ENCODE results near the gene GLIS2.
A peak's percentile ranks its signal among the peaks of the same experiment; 100 is the strongest.

The GLIS2 gene

DNA sequence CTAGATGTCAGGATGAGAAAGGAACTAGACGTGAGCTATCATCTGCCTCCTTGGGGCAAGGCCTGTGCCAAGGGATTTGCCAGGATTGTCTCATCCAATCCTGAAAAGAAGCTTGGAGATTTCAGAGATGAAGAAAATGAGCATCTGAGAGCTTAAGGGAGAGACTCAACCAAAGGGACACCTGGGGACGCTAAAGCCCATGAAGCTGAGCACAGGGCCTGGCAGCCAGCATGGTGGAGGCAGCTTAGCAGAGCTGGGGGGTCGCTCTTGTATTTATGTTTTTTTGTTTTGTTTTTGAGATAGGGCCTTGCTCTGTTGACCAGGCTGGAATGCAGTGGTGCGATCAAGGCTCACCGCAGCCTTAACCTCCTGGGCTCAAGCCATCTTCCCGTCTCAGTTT, 18.4 kb upstream of the GLIS2 start:
- no peak for DNase-seq (ENCODE audit: low read depth in 2 of 2)

GRCh38 chr16:4298761-4299522, 16.9 kb upstream of the GLIS2 start:
- no peak for DNase-seq (ENCODE audit: low read depth in 2 of 2)

GRCh38 chr16:4301177-4301576, 14.7 kb upstream of the GLIS2 start:
- no peak for DNase-seq (ENCODE audit: low read depth in 2 of 2)

DNA sequence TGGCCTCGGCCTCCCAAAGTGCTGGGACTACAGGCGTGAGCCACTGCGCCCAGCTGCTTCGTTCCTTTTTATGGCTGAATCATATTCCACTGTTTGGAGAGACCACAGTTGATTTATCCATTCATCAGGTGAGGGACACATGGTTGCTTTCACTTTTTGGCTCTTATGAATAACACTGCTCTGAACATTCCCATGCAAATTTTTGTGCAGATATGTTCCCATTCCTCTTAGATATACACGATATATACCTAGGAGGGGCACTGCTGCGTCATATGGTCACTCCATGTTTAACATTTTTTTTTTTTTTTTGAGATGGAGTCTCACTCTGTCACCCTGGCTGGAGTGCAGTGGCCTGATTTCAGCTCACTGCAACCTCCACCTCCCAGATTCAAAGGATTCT, 13.9 kb upstream of the GLIS2 start:
- no peak for DNase-seq (ENCODE audit: low read depth in 2 of 2)

- DNase-seq (ENCODE audit: low read depth in 2 of 2), result no peak
These were observed 11.9 kb upstream of the GLIS2 start for GRCh38 chr16:4303973-4304372.

DNA sequence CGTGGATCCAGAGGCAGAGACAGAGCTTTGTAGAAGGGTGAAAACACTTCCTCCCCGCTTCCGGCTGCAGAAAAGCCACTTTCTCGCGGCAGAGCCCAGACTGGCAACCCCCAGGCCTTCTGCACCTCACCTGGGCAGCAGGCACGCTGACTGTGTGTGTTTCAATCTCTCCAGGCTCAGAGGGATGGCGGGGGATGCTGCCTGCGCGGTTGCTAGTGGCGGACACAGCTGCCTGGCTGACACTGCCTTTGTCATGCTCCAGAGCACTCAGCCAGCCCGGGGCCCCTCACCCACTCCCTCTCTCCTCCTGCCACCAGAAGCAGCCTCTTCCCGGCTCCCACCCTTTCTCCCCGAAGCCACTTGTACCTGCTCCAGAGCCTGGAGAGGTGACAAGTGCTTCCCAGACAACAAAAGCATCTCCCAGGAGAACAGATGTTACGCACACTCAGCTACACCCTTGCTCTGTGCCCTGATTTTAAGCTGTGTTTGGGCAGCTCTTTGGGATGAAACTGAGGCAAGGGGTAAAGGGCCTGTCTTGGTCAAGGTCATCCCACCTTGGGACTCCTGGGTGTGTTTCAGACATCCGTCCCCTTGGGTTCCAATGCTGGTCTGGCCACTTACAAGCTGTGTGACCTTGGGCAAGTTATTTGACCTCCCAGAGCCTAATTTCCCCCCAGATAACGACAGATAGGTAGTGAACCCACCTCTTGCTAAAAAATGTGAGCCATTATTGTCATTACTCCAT, 9.2 kb upstream of the GLIS2 start:
- DNase-seq (ENCODE audit: low read depth in 2 of 2), result no peak

DNA sequence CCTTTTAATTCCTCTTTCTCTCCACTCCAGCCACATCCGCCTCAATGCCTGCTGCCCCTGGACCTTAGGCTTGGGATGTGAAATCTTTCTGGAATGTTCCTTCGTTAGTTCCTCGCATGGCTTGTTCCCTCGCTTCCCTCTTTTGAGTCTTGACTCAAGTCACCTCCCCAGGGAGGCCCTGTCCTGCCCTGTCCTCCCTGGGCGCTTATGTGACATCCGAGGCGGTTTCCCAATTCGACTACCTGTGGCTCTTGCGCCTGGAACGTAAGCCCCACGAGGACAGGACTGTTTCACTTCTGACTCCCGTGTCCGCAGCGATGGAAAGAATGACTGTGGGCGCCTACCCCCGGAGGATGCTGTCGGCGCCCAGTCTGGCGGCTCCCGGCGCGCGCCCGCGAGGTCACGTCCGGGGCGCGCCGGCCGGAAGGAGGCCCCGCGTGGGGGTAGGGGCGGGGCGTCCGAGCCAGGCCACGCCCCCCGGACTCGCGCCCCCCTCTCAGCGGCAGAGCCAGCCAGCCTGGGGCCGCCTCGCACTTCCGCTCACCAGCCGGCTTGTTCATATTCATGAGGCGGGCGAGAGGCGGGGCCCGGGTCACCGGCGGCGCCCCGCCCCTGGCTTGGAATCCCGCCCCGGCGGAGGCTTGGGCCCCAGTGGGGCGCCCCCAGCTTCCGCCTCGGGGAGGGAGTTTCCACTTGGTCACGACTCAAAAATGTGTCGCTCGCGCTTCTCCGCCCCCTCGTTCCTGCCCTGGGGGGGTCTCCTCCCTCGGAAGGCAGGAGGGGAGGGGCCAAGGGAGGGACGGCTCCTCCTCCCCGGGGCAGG, 8.4 kb upstream of the GLIS2 start:
- peak; percentile 93 to 94 for DNase-seq (ENCODE audit: low read depth in 2 of 2)

DNA sequence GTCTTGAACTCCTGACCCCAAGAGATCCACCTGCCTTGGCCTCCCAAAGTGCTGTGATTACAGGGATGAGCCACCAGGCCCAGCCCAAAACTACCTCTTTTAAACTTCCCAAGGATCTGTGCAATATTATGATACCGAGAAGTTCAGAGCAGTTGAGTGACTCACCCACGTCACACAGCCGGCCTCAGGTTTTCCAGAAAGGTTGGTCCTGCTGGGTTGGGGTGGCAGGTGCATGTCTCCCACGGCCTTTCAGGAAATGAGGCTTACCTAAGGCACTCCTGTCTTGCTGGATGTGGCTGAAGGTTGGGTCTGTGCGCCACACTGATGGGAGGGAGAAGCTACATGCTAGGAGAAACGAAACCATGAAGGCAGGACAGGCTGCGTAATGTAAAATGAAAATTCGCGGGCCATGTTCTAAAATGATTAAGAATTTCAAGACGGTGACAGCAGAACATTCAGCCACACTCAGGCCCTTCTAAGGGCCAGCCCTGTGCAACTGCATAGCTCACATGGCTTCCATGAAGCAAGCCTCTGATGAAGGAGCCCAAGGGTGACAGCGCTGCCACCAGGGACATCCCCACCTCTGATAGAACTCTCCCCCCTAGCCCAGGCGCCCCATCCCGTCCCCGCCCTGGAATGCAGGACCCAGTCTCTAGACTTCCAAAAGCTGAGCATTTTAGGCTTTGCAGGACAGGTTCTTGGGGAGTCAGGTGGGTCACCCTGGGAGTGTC, 6.6 kb upstream of the GLIS2 start:
- DNase-seq (ENCODE audit: low read depth in 2 of 2), result no peak

DNA sequence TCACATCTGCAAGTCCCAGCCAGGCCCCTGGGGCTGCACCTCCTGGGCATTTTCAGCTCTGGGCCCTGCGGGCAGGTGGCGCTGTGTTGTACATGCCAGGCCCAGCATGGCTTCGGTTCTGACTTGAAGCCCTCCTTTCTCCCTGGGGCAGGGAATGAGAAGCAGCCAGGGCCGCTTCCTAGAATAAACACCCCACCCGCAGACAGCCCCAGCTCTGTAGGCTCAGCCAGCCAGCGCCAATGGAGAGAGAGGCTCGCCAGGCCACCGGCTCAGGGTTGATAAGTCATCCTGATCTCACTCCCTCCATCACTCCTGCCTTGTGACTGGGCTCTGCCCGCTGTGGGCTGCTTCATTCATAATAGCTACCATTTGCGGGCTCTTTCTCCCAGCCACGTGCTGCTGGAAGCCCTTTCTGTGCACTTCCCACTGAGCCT, 6.0 kb upstream of the GLIS2 start:
- no peak for DNase-seq (ENCODE audit: low read depth in 2 of 2)

- DNase-seq (ENCODE audit: low read depth in 2 of 2), result no peak
These were observed 2.0 kb upstream of the GLIS2 start for GRCh38 chr16:4313563-4314531.

- DNase-seq (ENCODE audit: low read depth in 2 of 2), result no peak
These were observed 1.2 kb upstream of the GLIS2 start for GRCh38 chr16:4314532-4315185.

- DNase-seq (ENCODE audit: low read depth in 2 of 2), result no peak
These were observed 419 bp downstream of the GLIS2 start for GRCh38 chr16:4316108-4316863.

DNA sequence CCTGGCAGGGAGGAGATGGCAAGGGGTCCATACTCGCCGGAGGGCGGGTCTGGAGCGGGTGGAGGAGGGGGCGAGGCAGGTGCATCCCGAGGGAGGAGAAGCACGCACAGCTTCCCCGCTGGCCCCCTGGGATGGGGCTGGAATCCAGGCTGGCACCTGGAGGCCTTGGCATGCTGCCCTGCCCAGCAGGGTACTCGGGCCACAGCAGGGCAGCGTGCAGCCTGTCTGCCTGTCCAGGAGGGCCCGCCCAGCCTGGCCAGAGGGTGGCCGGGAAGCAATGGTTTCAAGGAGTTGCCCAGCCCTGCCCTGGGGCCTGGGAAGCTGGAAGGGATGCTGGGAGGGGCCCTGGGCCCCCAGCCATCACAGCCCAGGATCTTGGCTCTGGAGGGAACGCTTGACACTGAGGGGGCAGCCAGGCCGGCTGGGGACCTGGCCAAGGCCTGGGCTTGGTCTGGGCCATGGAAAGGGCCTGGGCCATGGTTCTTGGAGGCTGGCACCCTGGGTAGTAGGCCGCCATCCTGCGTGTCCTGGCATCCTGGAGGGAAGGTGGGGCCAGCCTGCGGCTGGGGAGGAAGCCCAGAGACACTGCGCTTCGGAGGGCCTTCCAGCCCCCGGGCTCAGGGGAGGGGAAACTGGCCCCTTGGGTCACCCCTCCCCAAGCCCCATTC, 1.1 kb downstream of the GLIS2 start:
- no peak for DNase-seq (ENCODE audit: low read depth in 2 of 2)

DNA sequence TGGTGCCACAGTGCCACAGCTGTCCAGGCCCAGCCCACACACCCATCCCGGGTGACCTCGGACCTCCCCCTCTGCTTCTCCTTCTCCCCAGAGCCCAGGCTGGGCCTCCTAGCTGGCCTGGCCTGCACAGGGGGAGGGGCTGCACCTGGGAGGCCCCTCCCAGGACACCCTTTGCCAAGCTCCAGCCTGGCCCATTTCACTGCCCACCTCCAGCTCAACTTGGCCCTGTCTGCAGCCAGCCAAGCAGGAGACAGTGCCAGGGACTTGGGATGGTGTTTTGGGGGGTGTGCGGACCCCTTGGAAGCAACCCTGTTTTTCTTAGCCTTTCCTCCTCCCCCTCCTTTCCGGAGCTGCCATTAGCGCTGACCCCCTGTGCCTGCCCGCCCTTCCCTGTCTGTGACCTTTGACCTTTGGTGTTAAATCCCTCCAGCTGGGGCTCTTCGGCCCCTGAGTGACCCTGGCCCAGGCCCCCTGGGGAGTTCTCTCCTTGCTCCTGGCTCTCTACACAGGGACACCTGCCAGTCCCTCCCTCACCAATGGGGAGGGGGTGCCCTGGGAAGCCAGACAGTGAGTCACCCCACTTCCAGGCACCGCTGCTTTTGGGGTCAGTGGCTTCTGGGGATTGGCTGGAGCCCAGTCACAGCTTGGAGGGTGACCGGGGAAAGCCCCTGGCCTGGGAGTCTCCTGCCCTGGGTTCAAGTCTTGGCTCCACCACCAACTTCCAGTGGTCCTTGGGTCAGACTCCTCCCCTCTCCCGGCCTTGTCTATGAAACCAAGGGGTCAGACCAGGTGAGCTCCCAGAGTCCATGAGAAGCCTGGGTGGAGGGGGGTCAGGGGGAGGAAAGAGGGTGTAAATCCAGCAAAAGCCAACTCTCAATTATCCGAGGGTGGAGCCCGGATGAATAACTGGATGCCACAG, 1.9 kb downstream of the GLIS2 start:
- no peak for DNase-seq (ENCODE audit: low read depth in 2 of 2)

DNA sequence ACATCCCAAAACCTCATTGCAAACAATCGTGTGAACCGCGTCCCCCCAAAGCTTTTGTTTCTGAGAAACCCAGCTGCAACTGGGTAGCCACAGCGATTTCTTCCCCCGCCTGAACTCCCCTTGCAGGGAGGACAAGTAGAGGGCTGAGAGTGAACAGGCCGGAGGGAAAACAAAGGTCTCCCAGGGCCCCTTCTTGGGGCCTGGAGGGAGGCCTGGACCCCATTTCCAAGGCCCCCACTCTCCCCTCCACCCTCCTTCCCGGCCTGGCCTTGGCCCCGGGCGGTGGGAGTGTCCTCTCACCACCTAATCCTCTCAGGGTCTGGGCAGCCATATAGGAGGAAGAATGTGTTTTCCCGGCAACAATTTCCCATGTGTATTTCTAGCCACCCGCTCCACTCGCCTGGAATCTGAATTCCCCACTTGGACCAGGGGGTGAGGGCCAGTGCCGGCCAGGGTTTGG, 2.6 kb downstream of the GLIS2 start:
- no peak for DNase-seq (ENCODE audit: low read depth in 2 of 2)

DNA sequence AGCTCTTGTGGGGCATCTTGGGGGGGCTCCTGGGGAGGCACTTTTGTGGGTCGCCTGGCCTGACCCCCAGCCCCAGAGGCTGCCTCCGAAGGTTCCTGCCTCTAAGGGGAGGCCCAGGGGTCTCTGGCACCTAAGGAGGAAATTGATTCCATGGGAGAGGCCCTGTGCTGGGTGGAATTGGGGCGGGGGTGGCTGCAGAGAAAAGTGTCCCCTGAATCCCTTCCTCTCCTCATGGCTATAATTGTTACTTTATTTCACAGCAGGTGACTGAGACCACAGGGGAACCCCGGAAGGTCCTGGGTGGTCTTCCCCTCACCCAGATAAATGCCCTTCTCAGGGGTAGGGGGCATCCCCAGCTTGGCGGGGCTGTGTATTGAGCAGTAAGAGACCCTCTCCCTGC, 3.1 kb downstream of the GLIS2 start:
- DNase-seq (ENCODE audit: low read depth in 2 of 2), result no peak

Data from stimulated activated CD4-positive, alpha-beta T cell treated with anti-CD3 and anti-CD28 coated beads, Interleukin-1b, Interleukin-23, amount 100 ng/mL, for 1 hour (primary cell).